Amniotic epithelial cell (primary cell): ENCODE results near the gene RFTN1.

Source experiments
- DNase-seq: peaks from one replicate; pipeline ENCODE4 v3.0.0-alpha.2; 2010; ENCODE audit warnings: low read depth

Gene RFTN1

GRCh38 chr3:16529264-16529663 is 15.8 kb upstream of the RFTN1 start:
- DNase-seq, result no peak

DNA sequence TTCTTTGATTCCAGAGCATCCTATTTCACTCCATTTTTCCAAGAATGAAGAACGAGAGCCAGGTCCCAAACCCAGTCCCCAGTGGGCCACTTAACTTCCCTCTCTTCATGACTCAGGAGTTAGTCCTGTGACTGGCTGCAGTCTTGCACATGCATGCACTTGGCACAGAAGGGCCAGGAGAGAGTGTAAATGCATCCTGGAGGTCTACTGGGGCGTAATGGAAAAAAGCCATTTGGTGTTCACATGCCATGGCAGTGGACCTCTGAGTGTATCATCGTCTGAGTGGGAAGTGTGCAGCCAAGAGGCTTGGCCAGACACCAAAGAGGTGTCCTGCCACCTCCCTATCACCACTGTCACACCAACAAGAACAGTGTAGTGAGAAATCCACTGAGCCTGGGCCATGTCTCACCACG is 15.1 kb upstream of the RFTN1 start:
- no peak for DNase-seq

GRCh38 chr3:16528106-16528505 is 14.6 kb upstream of the RFTN1 start:
- DNase-seq, result no peak

- DNase-seq, result no peak
Measured at GRCh38 chr3:16524196-16524595, 10.7 kb upstream of the RFTN1 start.

DNA sequence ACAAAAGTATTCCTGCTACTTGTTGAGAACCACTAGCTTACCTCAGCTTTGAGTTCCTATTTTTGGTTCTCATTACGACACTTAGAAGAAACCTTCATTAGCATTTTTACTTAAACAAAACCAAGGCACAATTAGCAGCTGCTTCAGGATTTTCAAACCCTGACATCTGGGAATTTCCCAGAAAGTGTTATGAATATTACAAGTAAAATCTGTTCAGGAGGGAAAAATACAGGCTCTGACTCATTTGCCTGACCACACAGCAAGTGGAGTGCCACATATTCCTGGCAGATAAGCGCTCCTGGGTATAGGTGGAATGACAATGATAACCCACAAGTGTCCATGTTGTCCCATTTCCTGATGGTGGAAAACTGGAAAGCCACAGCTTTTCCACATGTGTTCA is 10.3 kb upstream of the RFTN1 start:
- no peak for DNase-seq

- no peak for DNase-seq
Measured at GRCh38 chr3:16522834-16523233, 9.3 kb upstream of the RFTN1 start.

GRCh38 chr3:16520970-16521881 is 7.7 kb upstream of the RFTN1 start:
- DNase-seq, result no peak

DNA sequence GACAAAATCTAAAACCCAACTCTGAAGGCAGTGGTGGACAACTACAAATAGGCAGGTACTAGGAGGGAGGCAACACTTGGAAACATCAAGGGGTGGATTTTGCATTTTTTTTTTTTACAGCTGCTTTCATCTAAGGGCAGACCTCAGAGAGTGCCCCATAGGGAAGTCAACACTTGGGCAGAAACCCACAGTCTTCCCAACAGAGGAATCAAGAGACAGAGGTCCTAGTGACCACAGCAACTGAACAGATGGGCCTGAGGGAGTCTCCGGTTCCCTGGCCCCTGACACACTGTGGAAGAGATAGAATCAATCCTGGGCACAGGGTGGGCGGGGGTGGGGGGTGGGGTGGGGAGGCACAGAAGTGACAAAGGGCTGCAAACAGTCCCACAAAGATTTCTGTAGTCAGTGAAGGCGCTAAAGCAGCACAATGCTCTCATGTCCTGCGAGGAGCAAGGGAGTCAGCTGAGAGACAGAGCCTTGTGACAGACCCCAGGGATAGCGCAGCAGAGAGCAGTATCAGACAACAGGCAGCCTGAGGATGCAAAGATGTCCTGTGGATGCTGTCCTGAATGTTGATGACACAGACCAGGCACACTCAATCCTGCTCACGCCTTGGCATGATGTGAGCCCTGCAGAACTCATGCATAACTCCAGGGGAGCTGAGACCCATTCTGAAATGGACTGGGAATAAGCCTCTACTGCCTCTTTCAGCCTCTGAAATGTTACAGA is 6.9 kb upstream of the RFTN1 start:
- DNase-seq, result no peak

DNA sequence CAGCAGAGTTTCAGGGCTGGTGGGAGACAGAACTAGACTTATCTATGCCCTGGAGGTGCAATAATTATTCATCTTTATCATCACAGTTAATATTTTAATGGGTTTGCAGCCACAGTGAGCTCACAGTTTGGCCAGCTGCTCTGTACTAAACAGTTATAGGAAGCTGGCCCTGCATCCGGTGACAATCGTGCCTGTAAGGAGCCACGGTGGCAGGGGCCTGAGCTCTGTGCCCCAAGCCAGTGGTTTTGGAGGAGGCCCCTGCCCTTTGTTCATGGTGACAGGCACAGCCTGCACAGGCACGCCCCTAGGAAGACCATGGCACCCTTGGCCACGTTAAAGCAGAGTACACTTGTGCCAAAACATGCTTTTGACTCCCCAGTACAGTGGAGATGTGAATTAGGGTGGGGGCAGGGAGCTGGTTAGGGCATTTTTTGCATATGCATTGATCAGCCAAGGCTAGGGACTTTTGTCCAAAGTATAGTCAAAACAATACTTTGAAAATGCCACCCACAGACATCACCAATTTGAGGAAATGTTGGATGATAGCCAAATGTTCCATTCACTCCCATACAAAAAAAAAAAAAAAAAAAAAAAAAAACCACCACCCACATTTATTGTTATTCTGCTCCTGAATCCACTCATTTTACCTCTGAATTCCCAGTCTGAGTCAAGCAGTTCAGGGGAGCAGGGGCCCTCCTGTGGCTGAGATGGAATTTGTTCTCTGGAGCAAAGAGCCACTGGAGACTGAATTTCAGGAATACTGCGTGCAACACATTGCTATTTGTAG is 3.4 kb upstream of the RFTN1 start:
- peak; percentile 75 for DNase-seq

GRCh38 chr3:16515885-16516420 is 2.5 kb upstream of the RFTN1 start:
- DNase-seq, result no peak

- DNase-seq, result no peak
Measured at GRCh38 chr3:16514755-16515353, 1.4 kb upstream of the RFTN1 start.

- DNase-seq, result no peak
Measured at GRCh38 chr3:16514021-16514700, 662 bp upstream of the RFTN1 start.

DNA sequence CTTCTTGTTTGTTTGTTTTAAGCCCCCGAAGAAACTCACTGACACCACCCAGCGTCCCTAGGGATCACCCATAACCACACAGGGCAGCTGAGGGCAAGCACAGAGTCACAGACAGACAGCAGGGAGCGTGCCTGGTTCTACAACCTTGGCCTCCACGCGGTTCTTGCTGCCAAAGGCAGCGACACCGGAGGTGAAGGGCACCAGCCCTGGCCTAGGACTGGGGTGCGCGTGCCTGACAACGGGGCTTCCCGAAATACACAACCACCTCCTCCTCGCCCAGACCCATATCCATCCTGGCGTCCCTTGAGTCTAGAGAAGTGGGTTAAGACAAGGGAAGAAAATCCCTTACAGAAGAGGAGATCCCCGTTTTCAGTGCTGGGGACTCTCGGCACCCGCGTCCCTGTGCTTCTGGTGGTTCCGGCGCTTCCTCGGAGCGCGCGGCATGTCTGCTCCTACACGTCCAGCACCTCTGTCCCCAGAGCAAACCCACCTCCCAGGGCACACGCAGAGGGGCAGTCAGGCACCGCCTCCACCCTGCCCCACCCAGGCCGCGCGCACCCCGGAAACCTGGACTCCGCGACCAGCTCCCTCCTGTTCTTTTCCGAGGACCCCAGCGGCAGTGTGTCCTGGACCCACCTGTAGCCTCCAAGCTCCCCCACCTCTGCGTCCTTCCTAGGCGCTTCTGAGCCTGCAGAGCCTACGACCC is 911 bp downstream of the RFTN1 start:
- DNase-seq, result no peak

DNA sequence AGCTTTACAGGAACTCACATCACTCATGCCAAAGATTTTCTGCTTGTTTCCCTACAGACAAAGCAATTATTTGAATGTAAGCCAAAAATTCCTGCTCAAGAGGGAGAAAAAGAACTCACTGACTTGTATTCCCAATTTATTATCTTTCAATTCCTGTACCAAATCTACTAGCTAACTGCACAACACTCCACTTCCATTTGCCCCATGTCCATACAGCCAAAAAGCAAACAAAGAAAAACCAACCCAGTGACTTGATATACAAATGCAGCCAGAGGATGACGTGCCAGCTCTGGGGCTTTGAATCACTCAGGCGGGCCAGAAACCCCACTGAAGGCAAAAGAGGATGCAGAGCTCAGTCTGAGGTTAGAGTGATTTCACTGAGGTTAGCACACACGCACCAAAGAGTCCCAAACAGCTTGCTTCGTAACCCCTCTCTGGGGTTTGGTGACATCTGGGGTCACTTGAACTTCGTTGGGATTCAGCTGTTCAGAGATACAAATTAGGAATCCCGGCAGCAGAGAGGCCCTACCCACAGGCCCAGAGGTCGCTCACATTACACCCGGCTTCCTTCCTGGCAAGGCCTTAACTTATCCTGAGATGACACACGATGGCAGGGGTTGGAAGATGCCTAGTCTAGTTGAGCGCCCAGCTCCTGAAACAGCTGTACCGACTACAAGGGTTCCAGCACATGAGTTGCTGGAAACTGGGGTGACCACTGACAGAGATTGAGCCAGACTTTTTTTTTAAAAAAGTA is 1.6 kb downstream of the RFTN1 start:
- peak; percentile 59 for DNase-seq

DNA sequence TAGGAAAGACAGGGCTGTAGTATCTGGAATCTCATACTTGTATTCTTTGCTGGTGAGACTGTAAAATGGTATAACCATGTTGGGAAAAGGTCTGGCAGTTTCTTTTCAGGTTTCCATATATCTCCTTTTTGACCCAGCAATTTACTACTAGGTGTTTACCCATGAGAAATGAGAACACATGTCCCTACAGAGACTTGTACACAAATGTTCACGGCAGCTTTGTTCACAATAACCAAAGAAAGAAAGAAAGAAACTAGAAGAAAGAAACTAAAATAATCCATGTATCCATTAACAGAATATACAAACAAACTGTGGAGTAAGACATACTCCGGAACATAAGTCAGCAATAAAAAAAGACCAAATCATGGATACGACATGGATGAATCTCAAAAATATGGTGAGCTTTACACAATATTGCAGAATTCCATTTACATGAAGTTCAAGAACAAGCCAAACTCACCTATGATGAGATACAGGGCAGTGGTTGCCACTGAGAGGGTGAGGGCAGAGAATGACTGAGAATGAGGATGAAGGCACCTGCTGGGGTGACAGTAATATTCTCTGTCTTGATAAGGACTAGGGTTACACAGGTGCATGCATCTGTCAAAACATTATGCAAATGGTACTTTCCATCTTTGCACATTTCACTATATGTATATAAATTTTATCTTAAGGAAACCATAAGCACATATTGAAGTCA is 2.7 kb downstream of the RFTN1 start:
- DNase-seq, result no peak

DNA sequence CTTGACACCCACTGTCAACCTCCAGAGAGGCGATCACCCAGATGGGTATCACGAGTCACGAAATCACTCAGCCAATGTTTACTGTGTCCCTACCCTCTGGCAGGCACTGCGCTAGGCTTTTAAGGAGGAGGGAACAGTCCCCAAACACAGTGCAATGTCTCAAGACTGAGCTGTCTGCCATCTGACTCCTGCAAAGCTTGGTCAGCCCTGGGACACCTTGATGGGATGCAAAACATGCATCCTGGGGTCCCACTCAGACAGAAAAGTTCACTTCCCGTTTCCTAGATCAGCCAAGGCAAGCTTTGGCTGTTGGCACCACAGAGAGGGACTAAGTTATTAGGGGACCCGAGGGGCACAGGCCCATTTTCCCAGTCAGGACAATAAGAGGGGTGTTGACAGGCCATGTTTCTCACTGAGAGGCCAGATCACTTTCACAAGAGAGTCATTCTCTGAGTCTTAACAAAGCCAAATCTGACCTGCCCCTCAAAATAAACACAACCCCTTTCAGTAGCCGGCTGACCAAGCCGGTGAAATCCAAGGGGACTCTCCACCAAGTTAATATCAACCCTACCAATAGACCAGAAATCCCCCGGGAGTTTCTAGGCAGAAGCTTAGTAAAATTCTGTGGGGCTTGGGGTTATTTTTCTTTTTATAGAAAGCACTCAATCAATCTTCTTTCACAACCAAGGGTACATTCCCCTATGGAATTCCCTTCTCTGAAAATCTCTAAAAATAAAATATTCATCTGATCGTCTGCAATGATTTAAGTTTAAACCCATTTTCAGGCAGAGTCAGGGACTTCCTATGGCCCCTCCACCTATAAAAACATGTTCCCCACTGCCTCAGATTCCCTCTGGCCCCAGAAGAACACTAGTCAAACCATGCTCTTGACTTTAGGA is 3.5 kb downstream of the RFTN1 start:
- DNase-seq, result no peak

- DNase-seq, result no peak
Measured at GRCh38 chr3:16508591-16508995, 4.9 kb downstream of the RFTN1 start.

DNA sequence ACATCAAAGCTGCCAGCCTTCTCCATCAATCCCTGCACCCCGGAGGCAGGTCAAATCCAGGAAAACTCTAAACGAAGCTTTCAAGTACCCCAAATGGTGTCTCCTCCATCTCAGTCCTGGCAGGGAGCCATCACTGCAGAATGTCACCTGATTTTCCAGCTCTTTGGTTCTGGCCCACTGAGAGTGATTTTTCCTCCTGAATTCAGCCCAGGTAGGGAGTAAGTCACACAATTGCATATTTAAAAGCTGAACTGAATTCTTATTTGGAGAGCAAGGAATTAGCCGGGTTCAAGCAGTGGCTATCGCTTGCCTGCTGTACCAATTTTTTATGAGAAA is 5.3 kb downstream of the RFTN1 start:
- DNase-seq, result no peak
